ENCODE results near the gene WDR1.

Gene WDR1

GRCh38 chr4:10061650-10062415 lies 54.8 kb downstream of the WDR1 start:
- no peaks in the 10 kb centered on the region for H3F3A ChIP-seq (ENCODE audit: insufficient read depth)
- H3K9me3 ChIP-seq (ENCODE audit: insufficient read depth, low read length) = no peaks in the 10 kb centered on the region
- no peak overlapping the region for H3K9ac ChIP-seq (ENCODE audit: low read length)
- H3K79me2 ChIP-seq (ENCODE audit: insufficient read depth, low read length) = no peaks in the 10 kb centered on the region
- no peaks in the 10 kb centered on the region for H3K27me3 ChIP-seq (ENCODE audit: low read length)
- no peak overlapping the region for H3K4me3 ChIP-seq (ENCODE audit: insufficient read depth, low read length, poor library complexity, severe bottlenecking)
- no peak for TF ChIP-seq CTCF (IDR thresholded peaks at IDR 0.05; ENCODE audit: insufficient read depth, low read length, poor library complexity, severe bottlenecking)
- no peak overlapping the region for H3K4me2 ChIP-seq (ENCODE audit: low read depth, low read length, poor library complexity, severe bottlenecking)
- no peaks in the 10 kb centered on the region for H4K20me1 ChIP-seq (ENCODE audit: low read depth, low read length)
- no peaks in the 10 kb centered on the region for H3K36me3 ChIP-seq (ENCODE audit: low read length)
- no peaks in the 10 kb centered on the region for H3K9me2 ChIP-seq (replicated peaks; ENCODE audit: insufficient read depth, low read length)
- no peak overlapping the region for H3K27ac ChIP-seq (ENCODE audit: low read depth, low read length)
- H2AFZ ChIP-seq (ENCODE audit: low read depth, low read length, severe bottlenecking) = no peak overlapping the region

DNA sequence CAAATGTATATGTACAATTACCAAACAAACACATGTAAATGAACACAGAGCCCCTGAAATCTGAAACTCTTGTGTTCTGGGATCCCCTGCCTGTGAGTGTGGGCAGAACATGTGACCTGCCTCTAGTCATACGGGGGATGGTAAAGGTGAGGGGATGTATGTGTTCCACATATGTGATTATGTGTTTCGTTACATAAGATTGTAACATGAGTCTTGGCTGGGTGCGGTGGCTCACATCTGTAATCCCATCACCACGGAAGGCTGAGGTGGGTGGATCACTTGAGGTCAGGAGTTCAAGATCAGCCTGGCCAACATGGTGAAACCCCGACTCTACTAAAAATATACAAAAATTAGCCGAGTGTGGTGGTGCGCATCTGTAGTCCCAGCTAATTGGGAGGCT lies 58.2 kb downstream of the WDR1 start:
- H2AFZ ChIP-seq (ENCODE audit: low read depth, low read length, severe bottlenecking) = no peak overlapping the region

GRCh38 chr4:10057023-10057395 lies 59.6 kb downstream of the WDR1 start:
- no peaks in the 10 kb centered on the region for H4K20me1 ChIP-seq (ENCODE audit: low read depth, low read length)
- H2AFZ ChIP-seq (ENCODE audit: low read depth, low read length, severe bottlenecking) = no peak overlapping the region
- no peaks in the 10 kb centered on the region for H3K9me2 ChIP-seq (replicated peaks; ENCODE audit: insufficient read depth, low read length)
- no peak overlapping the region for H3K9ac ChIP-seq (ENCODE audit: low read length)
- no peaks in the 10 kb centered on the region for H3F3A ChIP-seq (ENCODE audit: insufficient read depth)
- H3K27me3 ChIP-seq (ENCODE audit: low read length) = no peaks in the 10 kb centered on the region
- no peak overlapping the region for H3K4me2 ChIP-seq (ENCODE audit: low read depth, low read length, poor library complexity, severe bottlenecking)
- no peak overlapping the region for H3K4me3 ChIP-seq (ENCODE audit: insufficient read depth, low read length, poor library complexity, severe bottlenecking)
- H3K27ac ChIP-seq (ENCODE audit: low read depth, low read length) = no peak overlapping the region
- TF ChIP-seq CTCF (IDR thresholded peaks at IDR 0.05; ENCODE audit: insufficient read depth, low read length, poor library complexity, severe bottlenecking) = no peak
- H3K36me3 ChIP-seq (ENCODE audit: low read length) = no peaks in the 10 kb centered on the region
- no peaks in the 10 kb centered on the region for H3K9me3 ChIP-seq (ENCODE audit: insufficient read depth, low read length)
- H3K79me2 ChIP-seq (ENCODE audit: insufficient read depth, low read length) = no peaks in the 10 kb centered on the region

More for the DNA sequence above, 58.2 kb downstream of the WDR1 start:
- H3K27ac ChIP-seq (ENCODE audit: low read depth, low read length) = no peak overlapping the region
- H3K4me3 ChIP-seq (ENCODE audit: insufficient read depth, low read length, poor library complexity, severe bottlenecking) = no peak overlapping the region
- no peak overlapping the region for H3K9ac ChIP-seq (ENCODE audit: low read length)
- no peaks in the 10 kb centered on the region for H4K20me1 ChIP-seq (ENCODE audit: low read depth, low read length)
- H3K9me2 ChIP-seq (replicated peaks; ENCODE audit: insufficient read depth, low read length) = no peaks in the 10 kb centered on the region
- TF ChIP-seq CTCF (IDR thresholded peaks at IDR 0.05; ENCODE audit: insufficient read depth, low read length, poor library complexity, severe bottlenecking) (no peak), EZH2phosphoT487 (conservative IDR thresholded peaks at IDR 0.05; ENCODE audit: low read length) (no peak)
- H3K27me3 ChIP-seq (ENCODE audit: low read length) = no peaks in the 10 kb centered on the region
- no peaks in the 10 kb centered on the region for H3K79me2 ChIP-seq (ENCODE audit: insufficient read depth, low read length)
- H3K9me3 ChIP-seq (ENCODE audit: insufficient read depth, low read length) = no peaks in the 10 kb centered on the region
- no peaks in the 10 kb centered on the region for H3K36me3 ChIP-seq (ENCODE audit: low read length)
- no peak overlapping the region for H3K4me2 ChIP-seq (ENCODE audit: low read depth, low read length, poor library complexity, severe bottlenecking)
- no peaks in the 10 kb centered on the region for H3F3A ChIP-seq (ENCODE audit: insufficient read depth)

Measured in SU-DHL-6 (cell line).